Dermis microvascular lymphatic vessel endothelial cell (primary cell): Measurements from ENCODE around the gene TLE3. TPM values are rescaled to one million over a fixed set of nuclear protein-coding genes. Genes with fewer than 3 reads are reported as not detected.
A peak's percentile ranks its signal among the peaks of the same experiment; 100 is the strongest.

ENCODE experiments used
- DNase-seq, 2 donors: peaks; one replicate each; pipeline versions ENCODE4 v3.0.0 to v3.0.0-alpha.2; 2010; ENCODE audit warnings: low read depth in 2 of 2
- total RNA-seq: library from RNA; depleted of rRNA; stranded (reverse); fragments of >200 nt; gene quantifications from 2 replicates; pipeline ENCODE4 v1.2.1, GENCODE V29; 2014

TLE3 gene
- total RNA-seq, 1 donor from 2014 or later, result 11.4 TPM

GRCh38 chr15:70099167-70099966 is 1.6 kb upstream of the TLE3 start:
- peak; percentile 98 to 99 for DNase-seq

GRCh38 chr15:70098461-70099166 is 897 bp upstream of the TLE3 start:
- peak in 1 of 2 donors; percentile 28 for DNase-seq

- DNase-seq, result no peak
These were observed 390 bp upstream of the TLE3 start for GRCh38 chr15:70098153-70098460.

DNA sequence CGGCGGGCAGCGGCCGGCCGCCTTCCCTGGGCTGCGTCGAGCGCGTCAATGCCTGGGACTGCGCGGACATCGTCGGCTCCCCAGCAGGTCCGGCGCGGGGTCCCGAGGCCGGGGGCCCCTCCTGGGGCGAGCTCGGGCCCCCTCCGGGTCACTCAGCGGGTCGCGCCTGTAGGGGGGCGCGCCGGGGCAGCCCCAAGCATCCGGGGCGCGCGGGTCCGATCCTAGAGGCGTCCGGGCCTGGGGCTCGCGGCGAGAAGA is 725 bp downstream of the TLE3 start:
- no peak for DNase-seq

DNA sequence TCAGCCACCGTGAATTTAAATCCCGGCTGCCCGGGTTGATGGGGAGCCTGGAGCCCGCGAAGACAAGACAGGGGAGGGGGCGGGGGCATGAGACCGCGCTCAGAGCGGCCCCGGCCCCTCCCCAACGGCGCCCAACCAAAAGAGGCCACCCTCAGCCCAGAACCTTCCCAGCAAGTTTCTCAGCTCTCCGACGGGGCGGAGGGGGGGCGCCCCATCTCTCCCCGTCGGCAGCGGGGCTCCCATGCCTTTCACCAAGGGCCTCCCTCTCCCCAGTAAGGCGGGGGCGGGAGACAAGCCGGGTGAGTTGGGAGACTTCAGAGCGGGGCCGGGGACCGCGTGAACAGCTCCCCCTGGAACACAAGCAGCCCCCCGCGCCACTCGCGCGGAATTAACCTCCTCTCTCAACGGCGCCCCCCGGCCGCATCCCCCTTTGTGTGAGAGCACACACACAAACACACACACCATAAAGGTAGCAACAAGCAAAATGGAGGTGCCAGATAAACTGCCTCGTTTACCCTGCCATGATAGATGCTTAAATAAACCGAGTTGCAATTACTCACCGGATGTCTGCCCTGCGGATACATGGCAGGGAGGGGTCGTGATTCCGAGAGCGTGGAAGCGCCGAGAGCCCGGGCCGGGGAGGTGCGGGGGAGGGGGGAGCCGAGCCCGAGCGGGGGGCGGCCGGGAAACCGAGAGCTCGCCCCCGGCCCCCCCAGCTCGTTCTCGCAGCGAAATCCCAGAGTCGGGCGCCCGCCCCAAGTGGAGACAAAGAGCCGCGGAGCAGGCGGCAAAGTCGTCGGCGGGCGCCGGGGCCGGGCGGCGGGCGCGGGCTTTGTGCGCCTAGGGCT is 1.3 kb downstream of the TLE3 start:
- DNase-seq, result peak in 1 of 2 donors; percentile 74

DNA sequence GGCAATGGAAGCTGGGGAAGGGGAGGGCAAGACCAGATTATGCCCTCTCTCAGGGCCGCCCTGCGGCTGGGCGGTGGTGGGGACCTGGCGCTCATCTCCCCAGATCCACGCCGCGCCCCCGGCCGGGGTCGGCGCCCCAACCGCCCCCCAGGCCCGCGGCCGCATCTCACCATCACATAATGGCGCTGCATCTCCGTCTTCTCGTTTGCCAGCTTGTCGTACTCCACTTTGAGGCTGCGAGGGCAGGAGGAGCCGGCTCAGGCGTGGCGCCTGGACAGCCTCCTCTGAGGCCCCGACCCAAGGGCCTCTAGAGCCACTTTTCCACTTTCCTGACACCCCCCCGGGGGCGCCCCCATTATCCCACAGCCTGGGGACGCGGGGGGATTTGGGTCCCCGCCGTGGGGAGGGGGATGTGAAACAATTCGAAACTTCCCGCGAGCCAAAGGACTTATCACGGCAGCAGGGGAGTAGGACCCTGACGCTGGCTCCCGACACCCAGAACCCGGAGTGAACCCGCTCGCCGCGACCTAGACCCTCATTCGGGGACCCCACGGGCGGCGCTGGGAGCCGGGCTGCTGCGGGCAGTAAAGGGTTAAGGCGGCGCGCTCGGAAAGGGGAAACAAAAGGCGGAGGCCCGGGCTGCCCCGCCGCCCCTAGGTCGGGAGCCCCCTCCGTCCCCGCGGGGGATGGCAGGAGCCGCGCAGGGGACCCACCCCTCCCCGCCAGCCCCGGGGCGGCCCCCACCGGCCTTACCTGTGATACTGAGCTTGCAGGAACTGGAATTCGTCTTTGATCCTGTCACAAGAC is 2.1 kb downstream of the TLE3 start:
- peak in 1 of 2 donors; percentile 13 for DNase-seq

DNA sequence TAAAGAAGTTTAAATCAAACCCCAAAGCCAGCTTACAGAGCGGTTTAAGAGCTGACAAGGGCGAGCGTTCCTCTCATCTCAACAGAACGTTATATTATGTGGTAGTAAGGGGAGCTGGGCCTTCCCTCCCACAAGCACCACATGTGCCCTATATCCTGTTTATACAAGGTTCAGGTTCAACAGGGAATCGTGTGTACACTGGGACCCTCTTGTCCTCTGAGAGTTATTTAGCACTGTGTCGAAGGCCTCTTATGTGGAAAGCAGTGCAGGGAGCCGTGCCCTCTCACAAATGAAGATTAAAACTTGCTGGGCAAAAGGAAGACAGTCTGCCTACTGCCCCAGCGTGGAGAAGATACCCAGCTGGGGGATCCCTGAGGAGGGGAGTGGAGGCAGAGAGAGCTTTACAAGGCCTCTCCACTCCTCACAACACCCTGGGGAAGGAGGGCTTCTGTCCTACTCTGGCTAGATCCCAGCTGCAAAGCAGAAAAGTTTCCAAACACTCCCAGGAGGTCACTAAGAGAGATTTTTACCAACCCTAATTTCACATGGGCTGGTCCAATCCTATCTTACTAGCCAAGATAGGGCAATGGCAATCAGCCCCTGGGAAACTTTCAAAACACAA is 2.9 kb downstream of the TLE3 start:
- DNase-seq, result peak in 1 of 2 donors; percentile 33

DNA sequence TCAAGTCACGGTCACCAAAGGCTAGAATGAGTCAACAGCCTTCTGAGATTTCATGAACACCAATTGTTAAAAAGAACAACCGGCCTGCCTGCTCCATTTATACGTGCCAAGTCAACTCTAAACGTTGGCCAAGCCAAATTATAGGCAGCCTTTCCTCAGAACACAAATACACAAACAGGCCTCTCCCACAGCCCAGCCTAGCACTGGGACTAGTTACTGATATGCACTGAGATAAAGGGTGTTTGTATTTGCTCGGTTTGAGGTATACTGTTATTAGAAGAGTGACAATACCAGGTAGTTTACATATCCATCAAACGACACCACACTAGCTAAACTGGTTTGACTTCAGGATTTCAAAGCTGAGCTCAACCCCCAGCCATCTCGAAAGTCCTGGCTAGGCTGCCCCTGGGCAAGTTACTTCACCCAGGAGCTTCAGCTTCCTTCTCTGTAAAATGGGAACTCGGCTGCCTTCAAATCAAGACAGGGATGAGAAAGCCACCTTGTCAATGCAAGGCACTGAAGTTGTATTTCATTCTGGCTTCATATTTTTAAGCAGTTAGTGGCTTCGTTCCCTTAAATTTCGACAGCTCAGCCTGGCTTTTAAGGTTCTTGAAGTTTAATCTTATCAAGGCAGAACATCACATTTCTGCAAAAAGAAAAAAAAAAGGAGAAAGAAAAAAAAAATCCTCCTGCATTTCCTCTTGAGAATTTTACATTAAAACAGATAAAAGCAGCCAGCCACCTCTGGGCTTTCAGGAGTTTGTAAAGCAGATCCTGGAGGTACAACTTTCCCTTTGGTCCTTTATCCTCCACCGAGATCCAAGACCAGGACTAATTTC is 4.0 kb downstream of the TLE3 start:
- DNase-seq, result peak in 1 of 2 donors; percentile 50

DNA sequence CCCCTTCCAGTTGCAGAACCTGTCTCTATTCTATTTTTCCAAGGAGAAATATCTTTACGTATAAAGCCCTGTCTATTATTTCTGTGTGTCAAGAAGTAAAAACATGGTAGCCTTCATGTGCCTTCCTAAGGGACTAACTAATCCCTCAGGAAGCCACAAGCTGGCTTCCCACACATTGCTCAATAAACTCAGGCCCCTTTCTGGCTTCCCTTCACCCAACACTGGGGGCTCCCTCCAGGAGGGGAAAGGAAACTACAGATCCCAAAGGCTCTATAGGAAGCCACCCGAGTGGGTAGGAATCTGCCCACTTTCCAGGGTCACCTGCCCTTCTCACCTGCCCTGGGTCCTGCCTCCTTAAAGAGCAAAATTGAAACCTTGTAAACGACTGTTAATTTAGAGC is 4.6 kb downstream of the TLE3 start:
- DNase-seq, result peak in 1 of 2 donors; percentile 16

GRCh38 chr15:70092464-70093027 is 5.2 kb downstream of the TLE3 start:
- DNase-seq, result no peak

DNA sequence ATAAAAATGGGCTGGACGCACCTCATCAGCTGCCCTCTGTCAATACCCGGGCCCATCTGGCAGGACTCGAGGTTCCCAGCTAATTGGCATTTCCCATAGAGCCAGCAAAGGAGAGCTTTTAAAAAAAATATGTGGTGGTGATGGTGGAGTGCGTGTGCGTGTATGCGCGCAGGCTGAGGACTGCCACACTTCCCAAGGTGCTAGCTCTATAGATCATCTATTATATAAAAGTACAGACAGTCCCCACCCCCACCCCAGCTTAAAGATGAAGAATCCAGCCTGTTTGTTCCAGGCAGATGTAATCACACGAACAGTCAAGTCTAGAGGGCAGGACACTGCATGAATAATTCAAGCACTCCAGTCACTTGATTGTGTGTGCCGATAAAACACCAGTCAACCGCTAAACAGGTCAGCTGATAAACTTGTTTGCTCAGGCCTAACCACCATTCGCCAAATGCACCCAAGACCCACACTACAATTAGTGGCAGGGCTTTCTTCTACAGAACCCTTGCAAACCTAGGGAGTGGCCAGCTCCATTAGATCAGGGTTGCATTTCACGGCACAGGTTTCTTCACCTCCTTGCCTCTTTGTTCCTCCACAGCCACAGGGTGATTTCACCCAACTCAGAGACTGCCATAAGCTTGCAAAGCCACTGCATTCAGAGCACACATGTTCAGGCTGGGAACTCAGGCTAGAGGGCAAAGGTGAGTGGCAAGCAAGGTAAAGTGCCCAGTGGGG is 5.8 kb downstream of the TLE3 start:
- DNase-seq, result no peak

- no peak for DNase-seq
These were observed 7.1 kb downstream of the TLE3 start for GRCh38 chr15:70090436-70091296.

GRCh38 chr15:70089692-70089971 is 8.1 kb downstream of the TLE3 start:
- no peak for DNase-seq

DNA sequence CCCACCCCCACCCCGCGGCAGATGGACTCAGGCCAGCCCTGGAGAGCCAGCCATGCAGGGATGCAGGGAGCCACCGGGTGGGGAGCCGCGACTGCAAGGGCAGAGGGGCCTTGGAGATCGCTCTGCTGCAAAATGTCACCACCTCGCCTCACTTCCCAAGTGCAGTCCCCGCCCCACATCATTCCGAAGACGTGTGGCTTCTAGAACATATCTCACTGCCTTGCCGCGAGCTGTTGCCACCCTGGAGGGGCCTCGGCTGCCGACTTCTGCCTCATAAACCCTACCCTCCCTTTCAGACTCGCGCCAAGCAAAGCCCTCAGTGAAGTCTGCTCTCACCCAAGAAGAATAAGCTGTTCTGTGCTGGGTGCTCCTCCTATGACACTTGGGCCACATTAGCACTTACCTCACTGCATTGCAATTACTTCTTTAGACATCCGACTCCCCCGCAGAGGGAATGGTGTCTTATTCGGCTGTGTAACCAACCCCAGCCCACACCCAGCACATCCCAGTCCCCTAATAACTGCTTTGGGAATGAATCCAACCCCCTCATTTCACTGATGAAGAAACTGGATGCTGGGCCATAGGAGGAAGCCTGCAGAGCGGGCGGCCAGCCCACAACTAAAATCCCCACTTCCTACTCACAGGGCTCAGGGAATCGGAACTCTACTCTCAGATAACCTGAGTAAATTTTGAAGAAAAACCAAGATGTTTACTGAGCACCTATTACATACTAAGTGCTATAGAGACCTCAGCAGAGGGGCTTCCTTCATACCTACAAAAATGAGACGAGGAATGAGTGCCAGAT is 8.6 kb downstream of the TLE3 start:
- DNase-seq, result no peak

DNA sequence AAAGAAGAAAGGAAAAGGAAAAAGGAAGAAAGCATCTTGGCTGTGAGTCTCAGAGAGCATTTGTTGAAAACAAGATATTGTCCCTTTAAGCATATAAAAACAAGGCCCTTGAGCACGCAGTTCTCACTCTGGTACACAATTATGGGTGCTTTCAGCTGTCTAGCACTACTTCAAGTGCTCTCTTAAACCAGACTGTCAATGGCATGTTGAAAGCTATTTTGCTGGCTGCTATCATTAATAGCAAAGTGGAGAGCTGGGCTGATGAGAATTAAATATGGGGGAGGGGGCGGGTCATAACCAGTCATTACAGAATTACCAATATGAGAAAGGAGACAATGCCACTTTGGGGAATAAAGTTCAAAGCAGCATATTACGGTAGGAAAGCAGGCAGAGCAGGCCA is 9.3 kb downstream of the TLE3 start:
- DNase-seq, result no peak

DNA sequence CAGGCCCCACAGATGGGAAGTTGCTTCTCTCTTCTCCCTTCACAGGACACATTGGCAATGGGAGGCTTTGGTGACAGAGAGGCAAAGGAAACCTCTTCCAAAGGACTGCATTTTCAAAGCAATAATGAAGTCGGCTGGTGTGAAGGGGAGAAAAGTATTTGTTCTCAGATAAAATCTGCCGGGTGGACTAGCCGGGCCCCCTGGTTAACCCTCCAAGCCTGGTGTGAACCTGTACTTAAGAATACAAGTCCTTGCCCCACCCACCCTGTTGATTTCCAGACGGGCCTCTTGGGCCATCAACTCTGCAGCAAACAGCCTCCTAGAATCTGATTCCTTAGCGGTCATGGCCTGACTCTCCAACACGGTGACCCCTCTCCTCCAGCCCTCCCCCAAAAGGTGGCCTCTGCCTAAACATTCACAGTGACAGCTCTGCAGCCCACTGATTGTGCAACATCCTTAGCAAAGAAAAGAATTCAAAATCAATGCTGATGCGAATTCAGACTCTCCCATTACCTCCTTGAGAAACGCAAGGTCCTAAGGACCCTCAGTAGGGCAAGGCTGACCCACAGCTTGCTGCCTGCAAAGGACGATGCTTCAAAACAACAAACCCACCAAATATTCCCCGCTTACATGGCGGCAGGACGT is 9.9 kb downstream of the TLE3 start:
- no peak for DNase-seq

DNA sequence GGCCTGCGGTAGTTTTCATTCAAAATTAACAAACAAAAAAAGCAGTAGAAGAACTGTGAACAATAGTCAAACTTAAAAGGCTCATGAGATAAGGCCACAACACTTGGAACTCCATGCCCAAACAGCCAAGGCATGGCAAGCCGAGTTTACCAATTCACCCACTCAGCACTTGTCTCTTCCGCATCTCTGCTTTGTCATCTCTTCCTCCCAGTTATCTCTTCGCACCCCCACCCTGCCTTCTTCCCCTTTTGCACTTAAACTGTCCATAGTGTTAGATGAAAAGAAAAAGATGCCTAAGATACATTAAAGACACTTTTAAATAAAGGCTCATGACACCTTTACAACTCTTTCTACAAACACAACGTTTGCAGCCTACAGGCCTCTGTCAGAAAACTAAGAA is 11.1 kb downstream of the TLE3 start:
- DNase-seq, result no peak
